Mesenchymal stem cell (in vitro differentiated cells and primary cell): ENCODE measurements around the gene CRNN.

Experiments used
- DNase-seq: peaks from one replicate; pipeline ENCODE4 v3.0.0-alpha.2; 2013
- H2AFZ ChIP-seq: one replicate; pipeline ENCODE4 v1.6.1; 2013; ENCODE audit warnings: low read depth, mild to moderate bottlenecking, control low read depth, inconsistent platforms, low read length, moderate library complexity
- H2AK5ac ChIP-seq: 2 replicates; pipeline ENCODE4 v1.6.1; 2013; ENCODE audit warnings: low read length, moderate library complexity, mild to moderate bottlenecking, inconsistent platforms; ENCODE audit not compliant: severe bottlenecking
- H2BK120ac ChIP-seq: one replicate; pipeline ENCODE4 v1.6.1; 2013; ENCODE audit warnings: low read depth, mild to moderate bottlenecking, inconsistent platforms, low read length, moderate library complexity
- H2BK12ac ChIP-seq, 2 experiments: one replicate each; pipeline ENCODE4 v1.6.1; 2013; ENCODE audit warnings: inconsistent platforms in 2 of 2, low read length in 2 of 2, mild to moderate bottlenecking in 2 of 2, moderate library complexity in 2 of 2, control low read depth in 1 of 2
- H2BK15ac ChIP-seq: one replicate; pipeline ENCODE4 v1.6.1; 2013; ENCODE audit warnings: mild to moderate bottlenecking, low read depth, inconsistent platforms; ENCODE audit not compliant: poor library complexity, severe bottlenecking
- H2BK5ac ChIP-seq: 2 replicates; pipeline ENCODE4 v1.6.1; 2013; ENCODE audit warnings: low read depth, mild to moderate bottlenecking, low read length, control low read depth, inconsistent platforms; ENCODE audit not compliant: poor library complexity, severe bottlenecking
- H3K14ac ChIP-seq, 2 experiments: one replicate each; pipeline ENCODE4 v1.6.1; 2013; ENCODE audit warnings: inconsistent platforms in 2 of 2, low read length in 2 of 2, control low read depth in 1 of 2, mild to moderate bottlenecking in 1 of 2, moderate library complexity in 1 of 2
- H3K18ac ChIP-seq, 2 experiments: one replicate each; pipeline ENCODE4 v1.6.1; 2013; ENCODE audit warnings: inconsistent platforms in 2 of 2, low read length in 2 of 2, control low read depth in 1 of 2, low read depth in 1 of 2, mild to moderate bottlenecking in 1 of 2
- H3K23ac ChIP-seq, 2 experiments: one replicate each; pipeline ENCODE4 v1.6.1; 2013; ENCODE audit warnings: inconsistent platforms in 2 of 2, low read length in 2 of 2, mild to moderate bottlenecking in 2 of 2, moderate library complexity in 2 of 2, control low read depth in 1 of 2
- H3K27ac ChIP-seq: 2 replicates; pipeline ENCODE4 v1.5.1; 2013; ENCODE audit warnings: mild to moderate bottlenecking, moderate library complexity, low read length, control low read depth, inconsistent platforms; ENCODE audit not compliant: poor library complexity, severe bottlenecking
- H3K27me3 ChIP-seq, 2 experiments: 2 replicates each; pipeline versions ENCODE4 v1.6.1 to v1.7.0; 2013; ENCODE audit warnings: low read length in 2 of 2, mild to moderate bottlenecking in 2 of 2, moderate library complexity in 2 of 2, control low read depth in 1 of 2, inconsistent platforms in 1 of 2; ENCODE audit not compliant: control insufficient read depth in 1 of 2, insufficient read depth in 1 of 2
- H3K36me3 ChIP-seq, 2 experiments: 2 replicates each; pipeline versions ENCODE4 v1.6.1 to v1.7.0; 2013; ENCODE audit warnings: low read length in 2 of 2, control low read depth in 1 of 2, inconsistent platforms in 1 of 2, low read depth in 1 of 2, mild to moderate bottlenecking in 1 of 2; ENCODE audit not compliant: insufficient read depth in 2 of 2, control insufficient read depth in 1 of 2
- H3K4ac ChIP-seq, 2 experiments: one replicate each; pipeline ENCODE4 v1.6.1; 2013; ENCODE audit warnings: inconsistent platforms in 2 of 2, low read length in 2 of 2, mild to moderate bottlenecking in 2 of 2, moderate library complexity in 2 of 2, control low read depth in 1 of 2, low read depth in 1 of 2
- H3K4me1 ChIP-seq: 2 replicates; pipeline ENCODE4 v1.6.1; 2013; ENCODE audit warnings: low read depth, low read length, control low read depth; ENCODE audit not compliant: control insufficient read depth, insufficient read depth
- H3K4me2 ChIP-seq: 2 replicates; pipeline ENCODE4 v1.6.1; 2013; ENCODE audit warnings: low read length, mild to moderate bottlenecking, inconsistent platforms; ENCODE audit not compliant: poor library complexity, severe bottlenecking
- H3K4me3 ChIP-seq, 2 experiments: 2 replicates each; pipeline versions ENCODE4 v1.5.1 to v1.7.0; 2013; ENCODE audit warnings: low read length in 2 of 2, mild to moderate bottlenecking in 2 of 2, control low read depth in 1 of 2, low read depth in 1 of 2; ENCODE audit not compliant: insufficient read depth in 1 of 2
- H3K79me1 ChIP-seq: replicated peaks from 2 replicates; pipeline ENCODE4 v1.6.1; 2013; ENCODE audit warnings: mild to moderate bottlenecking, control low read depth, low read length, inconsistent platforms; ENCODE audit not compliant: poor library complexity, severe bottlenecking
- H3K9ac ChIP-seq: 2 replicates; pipeline ENCODE4 v1.7.0; 2013; ENCODE audit warnings: mild to moderate bottlenecking, low read length, moderate library complexity
- H3K9me3 ChIP-seq: 2 replicates; pipeline ENCODE4 v1.7.0; 2013; ENCODE audit warnings: mild to moderate bottlenecking, low read length; ENCODE audit not compliant: control insufficient read depth
- H4K8ac ChIP-seq: one replicate; pipeline ENCODE4 v1.6.1; 2013; ENCODE audit warnings: inconsistent platforms, mild to moderate bottlenecking, low read length, moderate library complexity
- H4K91ac ChIP-seq: one replicate; pipeline ENCODE4 v1.6.1; 2013; ENCODE audit warnings: mild to moderate bottlenecking, low read length, inconsistent platforms
- WGBS: methylation state at CpG from one replicate; pipeline ENCODE4 v1.1.7; 2013; ENCODE audit warnings: mixed read lengths; 5-methylcytosine and 5-hydroxymethylcytosine counted together

The CRNN gene

DNA sequence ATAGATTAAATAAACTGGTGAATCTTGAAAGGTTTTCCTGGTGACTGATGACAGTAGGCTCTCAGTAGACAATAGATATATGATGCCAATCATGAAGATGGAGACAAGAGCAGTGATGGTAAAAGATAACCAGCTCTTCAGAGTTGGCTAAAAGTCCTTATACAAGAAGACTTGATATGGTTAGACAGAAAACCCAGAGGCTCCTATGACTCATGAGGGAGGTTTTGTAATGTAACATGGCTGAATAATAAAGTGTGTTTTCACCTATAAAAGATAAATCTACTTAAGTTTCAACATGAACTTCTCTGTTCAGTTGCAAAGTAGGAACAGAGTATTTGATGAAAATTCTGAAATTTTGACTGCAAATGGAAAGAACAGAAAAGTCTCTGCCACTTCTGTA lies 12.7 kb upstream of the CRNN start:
- Histone ChIP-seq H3K4ac (no peak overlapping the region), H2BK120ac (no peak overlapping the region), H4K8ac (no peak overlapping the region), H3K9me3 (peaks cover 4% of the 10 kb centered on the region), H3K23ac (no peak overlapping the region), H3K14ac (no peak overlapping the region), H3K4me1 (no peaks in the 10 kb centered on the region), H2BK15ac (no peak overlapping the region), H3K9ac (no peak overlapping the region), H2BK12ac (no peak overlapping the region), H3K36me3 (no peaks in the 10 kb centered on the region), H2AFZ (no peak overlapping the region), H3K27ac (no peak overlapping the region), H3K79me1 (no peaks in the 10 kb centered on the region), H3K4me2 (no peak overlapping the region), H3K27me3 (no peaks in the 10 kb centered on the region), H2AK5ac (no peak overlapping the region), H4K91ac (no peak overlapping the region), H3K4me3 (no peak overlapping the region), H3K18ac (no peak overlapping the region), H2BK5ac (no peak overlapping the region)
- DNase-seq: no peak

DNA sequence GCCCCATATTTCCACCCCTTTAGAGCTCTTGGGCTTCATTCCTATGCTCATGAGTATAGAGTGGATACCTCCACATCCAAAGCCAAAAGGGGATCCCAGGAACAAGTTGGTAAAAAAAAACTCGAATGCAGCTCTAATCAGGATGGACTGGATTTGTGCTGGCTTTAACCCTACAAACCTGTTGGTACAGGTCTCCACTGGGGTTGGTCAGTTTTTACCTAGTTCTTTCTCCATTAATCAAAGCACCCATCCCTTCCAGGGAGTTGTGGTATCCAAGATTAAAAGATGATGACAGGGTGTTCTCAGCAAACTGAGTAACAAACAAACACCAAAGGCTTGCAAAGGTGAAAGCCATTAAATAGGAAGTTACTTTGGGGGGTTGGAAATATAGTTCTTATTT lies 5.9 kb upstream of the CRNN start:
- Histone ChIP-seq H3K14ac (no peak overlapping the region), H3K18ac (no peak overlapping the region), H2BK15ac (no peak overlapping the region), H4K8ac (no peak overlapping the region), H2BK12ac (no peak overlapping the region), H3K23ac (no peak overlapping the region), H3K4me3 (no peak overlapping the region), H3K4me2 (no peak overlapping the region), H3K79me1 (no peaks in the 10 kb centered on the region), H3K36me3 (no peaks in the 10 kb centered on the region), H2BK120ac (no peak overlapping the region), H3K27me3 (peaks cover 0 to 20% of the 10 kb centered on the region in 2 experiments), H2AFZ (no peak overlapping the region), H2BK5ac (no peak overlapping the region), H4K91ac (no peak overlapping the region), H3K4me1 (no peaks in the 10 kb centered on the region), H3K9ac (no peak overlapping the region), H3K9me3 (peaks cover 4% of the 10 kb centered on the region), H2AK5ac (no peak overlapping the region), H3K27ac (no peak overlapping the region), H3K4ac (no peak overlapping the region)
- 10% methylated on average over 1 of the region's 1 CpG for WGBS
- no peak for DNase-seq

DNA sequence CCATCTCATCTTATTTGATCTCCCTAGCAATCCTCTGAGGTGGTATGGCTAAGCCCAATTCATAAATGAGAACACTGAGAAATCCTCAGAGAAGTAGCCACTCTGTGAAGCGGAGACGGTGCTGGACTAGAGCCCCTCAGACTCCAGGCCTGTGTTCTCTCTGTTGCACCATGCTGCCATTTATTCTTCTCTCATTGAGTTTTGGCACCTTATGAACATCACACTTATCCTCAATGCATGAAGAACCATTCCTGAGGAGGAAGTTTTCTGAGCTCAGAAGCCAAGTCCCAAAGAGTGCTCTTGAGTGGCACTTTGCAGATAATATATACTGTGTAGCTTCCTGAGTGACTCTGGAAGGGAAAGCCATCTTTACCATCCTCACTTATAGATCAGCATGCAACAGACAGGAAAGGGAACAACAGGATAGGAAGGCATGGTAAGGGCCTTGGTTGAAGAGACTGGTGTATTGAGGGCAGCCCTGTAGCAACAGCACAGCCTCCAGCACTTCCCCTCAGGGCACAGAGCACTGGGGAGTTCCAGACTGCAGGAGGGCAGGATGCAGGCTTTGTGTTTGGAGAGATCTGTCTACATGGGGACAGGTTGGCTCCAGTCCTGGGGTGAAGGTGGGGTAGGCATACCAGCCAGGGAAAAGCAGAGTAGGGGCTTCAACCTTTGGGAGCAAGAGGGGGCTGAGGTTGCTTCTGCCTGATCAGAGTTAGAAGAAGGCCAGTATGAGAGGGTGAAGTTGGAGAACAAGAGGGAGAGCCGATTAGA lies 1.6 kb upstream of the CRNN start:
- H3K14ac ChIP-seq: no peak overlapping the region
- H3K23ac ChIP-seq: no peak overlapping the region
- H3K79me1 ChIP-seq: no peaks in the 10 kb centered on the region
- H3K27me3 ChIP-seq: peaks cover 0 to 22% of the 10 kb centered on the region in 2 experiments
- no peak overlapping the region for H3K4me2 ChIP-seq
- no peak overlapping the region for H3K27ac ChIP-seq
- no peak overlapping the region for H2AK5ac ChIP-seq
- no peak overlapping the region for H4K91ac ChIP-seq
- DNase-seq: no peak
- H3K4me3 ChIP-seq: no peak overlapping the region
- no peaks in the 10 kb centered on the region for H3K4me1 ChIP-seq
- H2BK5ac ChIP-seq: no peak overlapping the region
- no peak overlapping the region for H3K4ac ChIP-seq
- no peak overlapping the region for H2BK120ac ChIP-seq
- no peak overlapping the region for H4K8ac ChIP-seq
- no peak overlapping the region for H2BK15ac ChIP-seq
- no peaks in the 10 kb centered on the region for H3K9me3 ChIP-seq
- 68% methylated on average over 3 of the region's 3 CpGs for WGBS
- H2AFZ ChIP-seq: no peak overlapping the region
- H3K18ac ChIP-seq: no peak overlapping the region
- no peak overlapping the region for H3K9ac ChIP-seq
- no peaks in the 10 kb centered on the region for H3K36me3 ChIP-seq
- no peak overlapping the region for H2BK12ac ChIP-seq

DNA sequence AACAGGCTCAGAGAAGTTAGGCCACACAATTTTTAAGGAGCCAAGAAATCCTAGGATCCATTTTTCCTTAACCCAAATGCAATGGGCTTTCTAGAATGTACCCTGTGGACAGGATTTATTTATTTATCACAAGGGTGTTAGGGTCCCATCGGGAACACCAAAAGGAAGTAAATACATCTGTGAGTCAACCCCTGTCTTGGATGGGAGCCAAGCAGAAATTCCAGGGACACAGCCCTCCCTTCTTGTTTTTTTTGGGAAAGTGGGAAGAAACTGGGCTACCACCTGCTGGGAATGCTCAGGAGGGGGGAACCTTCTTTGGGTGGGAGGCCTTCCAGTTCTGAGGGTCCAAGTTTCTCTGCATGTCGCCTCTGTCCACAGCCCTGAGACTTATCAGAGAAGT lies 1.3 kb downstream of the CRNN start:
- no peaks in the 10 kb centered on the region for H3K4me1 ChIP-seq
- H3K4me2 ChIP-seq: no peak overlapping the region
- H3K18ac ChIP-seq: no peak overlapping the region
- H3K27me3 ChIP-seq: peaks cover 0 to 16% of the 10 kb centered on the region in 2 experiments
- no peak overlapping the region for H3K27ac ChIP-seq
- DNase-seq: no peak
- WGBS: 42% methylated on average over 2 of the region's 2 CpGs
- H2BK15ac ChIP-seq: no peak overlapping the region
- H2BK120ac ChIP-seq: no peak overlapping the region
- no peak overlapping the region for H3K9ac ChIP-seq
- no peaks in the 10 kb centered on the region for H3K79me1 ChIP-seq
- no peak overlapping the region for H2AFZ ChIP-seq
- no peak overlapping the region for H3K23ac ChIP-seq
- no peak overlapping the region for H3K4me3 ChIP-seq
- no peaks in the 10 kb centered on the region for H3K9me3 ChIP-seq
- no peak overlapping the region for H2BK5ac ChIP-seq
- H2AK5ac ChIP-seq: no peak overlapping the region
- no peak overlapping the region for H2BK12ac ChIP-seq
- H4K91ac ChIP-seq: no peak overlapping the region
- no peaks in the 10 kb centered on the region for H3K36me3 ChIP-seq
- no peak overlapping the region for H3K4ac ChIP-seq
- no peak overlapping the region for H3K14ac ChIP-seq
- no peak overlapping the region for H4K8ac ChIP-seq
